ENCODE measurements around the gene PCNX1.
A peak's percentile ranks its signal among the peaks of the same experiment; 100 is the strongest.

DNA sequence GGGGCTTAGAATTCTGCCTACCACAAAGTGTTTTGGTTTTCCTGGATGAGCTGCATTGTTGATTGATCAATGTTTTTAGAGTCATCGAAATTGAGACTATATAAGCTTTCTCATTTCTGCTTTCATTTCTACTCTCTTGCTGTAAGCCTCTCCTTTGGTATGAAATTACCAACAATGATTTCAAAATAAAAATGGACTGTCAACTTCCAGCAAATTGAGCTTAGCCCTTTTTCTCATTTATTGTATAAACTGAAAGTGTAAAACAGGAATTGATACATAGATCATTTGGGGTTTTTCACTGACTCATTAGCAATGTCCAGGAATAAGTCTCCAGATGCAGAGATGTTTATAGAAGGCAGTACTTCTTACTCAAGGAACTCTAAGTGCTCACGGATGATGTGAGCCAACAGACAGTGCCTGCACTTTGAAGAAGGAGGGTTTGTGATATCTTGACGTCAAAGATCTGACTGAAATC lies 20.0 kb upstream of the PCNX1 start:
- TF ChIP-seq, protein P1, sequence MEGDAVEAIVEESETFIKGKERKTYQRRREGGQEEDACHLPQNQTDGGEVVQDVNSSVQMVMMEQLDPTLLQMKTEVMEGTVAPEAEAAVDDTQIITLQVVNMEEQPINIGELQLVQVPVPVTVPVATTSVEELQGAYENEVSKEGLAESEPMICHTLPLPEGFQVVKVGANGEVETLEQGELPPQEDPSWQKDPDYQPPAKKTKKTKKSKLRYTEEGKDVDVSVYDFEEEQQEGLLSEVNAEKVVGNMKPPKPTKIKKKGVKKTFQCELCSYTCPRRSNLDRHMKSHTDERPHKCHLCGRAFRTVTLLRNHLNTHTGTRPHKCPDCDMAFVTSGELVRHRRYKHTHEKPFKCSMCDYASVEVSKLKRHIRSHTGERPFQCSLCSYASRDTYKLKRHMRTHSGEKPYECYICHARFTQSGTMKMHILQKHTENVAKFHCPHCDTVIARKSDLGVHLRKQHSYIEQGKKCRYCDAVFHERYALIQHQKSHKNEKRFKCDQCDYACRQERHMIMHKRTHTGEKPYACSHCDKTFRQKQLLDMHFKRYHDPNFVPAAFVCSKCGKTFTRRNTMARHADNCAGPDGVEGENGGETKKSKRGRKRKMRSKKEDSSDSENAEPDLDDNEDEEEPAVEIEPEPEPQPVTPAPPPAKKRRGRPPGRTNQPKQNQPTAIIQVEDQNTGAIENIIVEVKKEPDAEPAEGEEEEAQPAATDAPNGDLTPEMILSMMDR (IDR thresholded peaks at IDR 0.05): no peak
- no peak for TF ChIP-seq POLR2A (IDR thresholded peaks at IDR 0.05)
- peak; percentile 78 for TF ChIP-seq POLR2AphosphoS5 (IDR thresholded peaks at IDR 0.05)
